NCI-H226 (cell line): ENCODE results near the gene LRIG2.
A peak's percentile ranks its signal among the peaks of the same experiment; 100 is the strongest.
"Not testable (repeated sequence)": the region's sequence is repeated elsewhere in the genome, so short reads cannot be mapped to it uniquely, and the experiment has no call there.

ENCODE experiments used
- DNase-seq: peaks from one replicate; pipeline ENCODE4 v3.0.0-alpha.2; 2015

Gene LRIG2

GRCh38 chr1:113072757-113073478, at the start of gene LRIG2:
LRIG2 (plus strand) TSS chr1:113073198; CDS start chr1:113073407, 209 bp downstream.
- DNase-seq: peak; percentile 98

GRCh38 chr1:113023316-113023715, 49.7 kb upstream of the LRIG2 start:
- not testable (repeated sequence) for DNase-seq

GRCh38 chr1:113027007-113027406, 46.0 kb upstream of the LRIG2 start:
- DNase-seq: no peak

- no peak for DNase-seq
These were observed 45.5 kb upstream of the LRIG2 start for GRCh38 chr1:113027449-113027848.

- DNase-seq: no peak
These were observed 43.2 kb upstream of the LRIG2 start for GRCh38 chr1:113029822-113030221.

GRCh38 chr1:113031171-113031933, 41.6 kb upstream of the LRIG2 start:
- no peak for DNase-seq

- peak; percentile 13 for DNase-seq
These were observed 37.9 kb upstream of the LRIG2 start for GRCh38 chr1:113035086-113035485.

- no peak for DNase-seq
These were observed 36.2 kb upstream of the LRIG2 start for GRCh38 chr1:113036639-113037321.

- DNase-seq: peak; percentile 39
These were observed 33.0 kb upstream of the LRIG2 start for GRCh38 chr1:113040041-113040440.

- no peak for DNase-seq
These were observed 32.1 kb upstream of the LRIG2 start for GRCh38 chr1:113040718-113041412.

GRCh38 chr1:113041569-113042284, 31.3 kb upstream of the LRIG2 start:
- no peak for DNase-seq

GRCh38 chr1:113042285-113043143, 30.5 kb upstream of the LRIG2 start:
- DNase-seq: peak; percentile 90

GRCh38 chr1:113043144-113043488, 29.9 kb upstream of the LRIG2 start:
- DNase-seq: not testable (repeated sequence)

GRCh38 chr1:113046569-113046968, 26.4 kb upstream of the LRIG2 start:
- DNase-seq: no peak

GRCh38 chr1:113048064-113048463, 24.9 kb upstream of the LRIG2 start:
- DNase-seq: no peak

- no peak for DNase-seq
These were observed 19.5 kb upstream of the LRIG2 start for GRCh38 chr1:113053344-113054126.

GRCh38 chr1:113055570-113055969, 17.4 kb upstream of the LRIG2 start:
- DNase-seq: no peak

GRCh38 chr1:113057006-113057405, 16.0 kb upstream of the LRIG2 start:
- no peak for DNase-seq

- DNase-seq: no peak
These were observed 13.9 kb upstream of the LRIG2 start for GRCh38 chr1:113058941-113059706.

GRCh38 chr1:113063456-113063855, 9.5 kb upstream of the LRIG2 start:
- not testable (repeated sequence) for DNase-seq
